Stimulated activated CD4-positive, alpha-beta T cell treated with anti-CD3 and anti-CD28 coated beads, TNF-alpha, amount 100 ng/mL, for 24 hours (primary cell): ENCODE data around the gene MACROD2.
"Not testable (repeated sequence)": the region's sequence is repeated elsewhere in the genome, so short reads cannot be mapped to it uniquely, and the experiment has no call there.

ENCODE experiments used
- DNase-seq, 3 experiments: peaks; one replicate each; pipeline ENCODE4 v3.0.0-alpha.2; 2020; ENCODE audit warnings: low read depth in 3 of 3

The MACROD2 gene

DNA sequence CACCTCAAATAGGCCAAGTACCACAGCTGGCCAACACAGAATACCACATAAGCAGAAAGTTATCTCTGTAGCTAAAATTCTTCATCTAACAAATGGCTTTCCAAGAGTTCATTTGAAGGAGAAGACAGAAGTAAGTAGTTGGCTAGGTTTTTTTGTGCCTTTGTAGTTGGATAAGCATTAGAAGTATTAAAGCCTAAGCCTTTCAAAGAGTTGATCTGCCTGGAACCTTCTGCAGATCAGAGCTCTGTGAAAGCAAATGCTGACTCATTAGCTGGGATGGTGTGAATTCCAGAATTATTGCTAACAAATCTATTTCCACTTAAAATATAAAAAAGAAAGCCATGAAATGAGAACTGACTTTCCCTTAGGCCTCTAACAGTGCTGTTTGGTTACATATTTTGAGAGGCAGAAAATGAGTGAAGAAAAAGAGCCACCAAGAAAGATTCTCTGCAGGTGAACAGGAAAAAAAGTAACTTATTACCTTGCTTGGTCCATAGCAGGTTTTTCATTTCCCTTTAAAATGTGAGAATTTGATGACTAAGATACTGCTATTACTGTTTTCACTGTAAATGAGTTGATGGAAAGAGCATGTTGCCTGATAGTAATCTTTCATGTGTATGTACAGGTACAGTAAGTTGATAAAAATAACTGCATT, 1105.3 kb downstream of the MACROD2 start:
- DNase-seq = no peak

DNA sequence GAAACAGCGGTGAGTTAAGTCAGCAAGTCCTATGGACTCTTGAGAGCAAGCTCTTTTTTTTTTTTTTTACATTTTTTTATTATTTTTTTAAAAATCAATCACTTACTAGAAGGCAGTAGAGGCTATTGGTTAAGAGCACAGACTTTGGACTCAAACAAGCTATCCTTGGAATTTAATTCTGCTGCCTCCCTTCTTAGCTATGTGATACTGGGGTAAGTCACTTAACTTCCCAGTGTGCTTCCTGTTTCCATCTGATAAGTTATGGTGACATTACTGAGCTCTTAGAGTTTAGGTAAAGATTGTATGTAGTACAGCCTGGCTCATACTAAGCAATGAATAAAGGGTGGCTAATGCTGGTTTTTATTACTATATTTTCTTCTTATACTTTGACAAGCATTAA, 1112.6 kb downstream of the MACROD2 start:
- no peak for DNase-seq

DNA sequence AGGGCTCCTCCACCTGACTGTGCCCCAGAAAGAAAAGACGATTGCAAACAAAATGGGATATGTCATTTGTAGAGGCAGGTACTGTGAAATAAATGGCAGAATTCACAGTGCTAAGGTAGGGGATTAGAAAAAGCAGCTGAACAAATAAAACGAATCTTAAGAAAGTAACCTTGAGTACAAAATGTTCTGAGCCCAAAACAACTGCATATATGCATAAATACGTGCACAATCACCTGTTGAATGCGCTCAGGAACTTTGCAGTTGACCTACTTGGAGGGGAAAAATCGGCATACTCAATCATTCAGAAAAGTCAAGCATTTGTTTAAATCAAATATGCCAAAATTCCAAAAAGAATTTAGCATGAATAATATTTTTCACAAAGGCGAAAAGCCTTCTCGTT, 1114.2 kb downstream of the MACROD2 start:
- DNase-seq = no peak

DNA sequence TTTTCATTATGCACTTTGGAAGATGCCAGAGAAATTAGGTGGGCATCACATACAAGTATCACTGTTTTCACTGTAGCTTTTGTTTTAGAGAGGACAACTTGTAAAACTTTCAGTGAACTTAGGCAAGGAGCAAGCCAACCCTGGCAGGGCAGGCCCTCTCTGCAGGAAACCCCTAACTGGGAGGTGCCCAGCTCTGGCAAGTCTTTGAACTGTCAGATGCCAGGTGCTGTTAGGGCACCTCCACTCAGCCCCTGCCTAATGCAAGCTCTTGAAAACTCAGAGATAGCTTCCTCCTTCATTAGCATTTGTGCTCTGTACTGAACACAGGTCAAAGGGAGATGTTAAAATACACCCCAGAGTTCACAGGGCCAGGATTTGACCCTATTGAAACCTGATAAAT, 1116.3 kb downstream of the MACROD2 start:
- DNase-seq = no peak

DNA sequence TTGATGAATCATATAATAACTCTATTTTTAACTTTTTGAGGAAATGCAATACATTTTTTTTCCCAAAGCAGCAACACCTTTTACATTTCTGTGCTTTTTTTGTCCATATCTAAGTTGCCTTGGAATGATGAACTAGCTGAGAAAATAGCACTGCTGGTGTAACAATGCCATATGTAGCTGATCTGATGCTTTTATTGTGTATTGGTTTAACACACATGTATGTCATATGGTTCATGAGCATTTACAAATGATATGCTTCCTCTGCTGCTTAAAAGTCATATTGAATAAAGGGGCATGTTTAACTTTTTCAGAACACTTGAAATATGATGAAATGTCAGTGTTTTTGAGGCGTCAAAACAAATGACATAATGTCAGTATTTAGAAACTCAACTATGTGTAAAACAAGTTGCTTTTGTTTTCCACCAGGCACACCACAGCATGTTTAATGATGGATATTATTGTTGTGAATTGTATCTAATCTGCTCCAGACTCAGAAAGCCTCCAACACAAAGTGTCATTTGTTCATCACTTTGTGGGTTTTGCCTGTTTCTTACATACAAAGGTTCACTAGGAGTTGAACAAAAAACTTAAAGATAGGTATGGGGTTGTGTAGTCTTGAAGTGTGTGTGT, 1117.9 kb downstream of the MACROD2 start:
- no peak for DNase-seq

DNA sequence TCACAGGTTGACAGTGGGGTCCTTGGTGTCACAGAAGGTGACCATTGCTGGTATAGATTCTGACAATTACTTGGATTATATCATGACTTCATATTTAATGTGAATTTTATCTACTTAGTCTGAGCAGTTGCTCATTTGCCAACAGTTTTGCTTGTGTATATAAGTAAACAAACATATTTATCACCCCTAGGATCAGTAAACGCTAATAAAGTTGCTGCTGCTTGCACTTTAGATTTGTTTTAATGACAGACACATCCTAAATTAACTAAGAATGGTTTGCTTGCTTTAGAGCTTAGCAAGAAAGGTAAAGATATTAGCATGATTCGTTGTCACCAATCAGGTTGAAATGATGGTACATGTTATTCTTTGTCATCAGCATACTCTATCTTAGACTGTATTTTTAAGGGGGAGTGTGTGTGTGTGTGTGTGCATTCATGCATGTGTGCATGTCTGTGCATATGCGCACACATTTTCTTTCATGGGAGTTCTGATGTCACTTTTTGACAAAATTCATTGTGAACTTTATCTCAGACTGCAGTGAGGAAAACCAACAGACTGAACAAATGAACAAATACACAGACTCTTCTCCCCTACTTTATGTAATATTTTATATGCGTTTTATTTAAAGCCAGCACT, 1124.7 kb downstream of the MACROD2 start:
- DNase-seq = no peak

DNA sequence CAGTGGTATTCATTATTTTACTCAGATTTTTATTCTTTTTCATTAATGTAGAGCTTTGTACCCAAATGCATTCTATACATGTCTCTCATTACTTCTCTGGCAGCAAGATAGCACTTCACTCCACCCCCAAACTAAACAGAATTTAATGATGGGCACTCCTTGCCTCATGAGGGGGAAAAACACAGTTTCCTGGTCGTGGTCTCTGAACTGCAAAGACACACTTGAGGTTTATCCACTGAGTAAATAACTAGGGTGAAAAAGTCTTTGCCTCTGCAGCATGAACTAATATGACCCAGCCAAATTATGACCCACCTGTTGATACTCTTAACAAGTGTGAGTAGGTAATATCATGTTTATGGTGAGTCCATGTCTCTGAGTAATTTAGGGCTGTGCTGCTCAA, 1127.3 kb downstream of the MACROD2 start:
- DNase-seq = no peak

DNA sequence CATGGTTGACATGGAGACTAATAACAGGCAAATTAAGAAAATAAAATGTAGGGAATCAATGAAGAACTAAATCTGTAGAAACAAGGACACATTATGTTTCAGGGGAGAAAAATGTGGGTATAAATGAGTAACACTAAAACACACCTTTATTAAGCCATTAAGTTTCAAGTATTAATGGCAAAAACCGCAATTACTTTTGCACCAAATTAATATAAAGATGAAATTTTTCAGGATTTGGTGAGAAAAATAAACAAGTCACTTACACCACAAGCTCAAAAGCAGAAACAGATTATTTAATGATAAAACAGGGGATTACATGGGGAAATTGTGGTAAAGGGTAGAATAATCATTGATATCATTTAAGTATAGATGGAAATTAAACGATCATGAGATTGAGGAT, 1135.9 kb downstream of the MACROD2 start:
- no peak for DNase-seq

DNA sequence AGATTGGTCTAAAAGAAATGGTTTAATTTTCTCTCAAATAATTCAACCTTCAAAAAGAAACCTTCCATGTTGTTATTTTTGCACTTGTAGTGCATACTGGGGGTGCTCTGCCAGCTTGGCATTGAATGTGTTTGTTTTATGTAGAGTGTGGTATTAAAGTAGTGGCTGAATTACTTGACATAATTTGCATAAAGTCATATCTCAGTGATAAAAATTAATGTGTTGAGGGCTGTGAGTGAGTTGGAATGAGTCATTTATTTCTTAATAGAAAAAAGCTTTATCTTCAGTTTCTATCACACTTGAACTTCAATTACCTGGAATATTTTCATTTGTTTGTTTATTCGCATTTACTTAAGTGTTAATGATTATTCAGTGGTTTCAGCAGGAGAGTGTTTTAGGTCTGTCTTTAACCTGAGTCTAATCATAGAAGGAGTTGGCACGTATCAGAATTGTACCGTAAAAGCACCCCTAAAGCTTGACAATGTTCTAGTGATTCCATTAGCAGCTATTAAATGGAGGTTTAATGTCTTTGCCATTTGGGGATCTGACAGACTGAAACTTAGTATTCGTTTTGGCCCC, 1143.3 kb downstream of the MACROD2 start:
- no peak for DNase-seq

DNA sequence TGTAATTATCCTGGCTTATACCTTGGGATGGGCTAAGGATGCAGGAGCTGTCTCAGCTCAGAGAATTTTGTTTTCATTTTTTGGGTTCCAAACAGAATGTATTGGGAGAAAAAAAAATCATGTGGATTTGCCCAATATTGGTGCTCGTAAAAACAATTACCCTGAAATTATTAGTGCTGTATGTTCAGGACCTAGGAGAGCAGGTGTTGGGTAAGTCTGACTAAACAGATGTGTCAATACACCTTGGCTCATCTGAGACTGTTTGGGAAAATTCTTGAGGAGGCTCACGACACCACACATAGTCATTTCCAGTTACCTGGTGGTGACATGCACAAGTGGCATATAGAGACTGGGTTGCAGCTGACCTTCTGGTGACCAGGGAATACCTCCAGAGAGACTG, 1144.2 kb downstream of the MACROD2 start:
- no peak for DNase-seq

DNA sequence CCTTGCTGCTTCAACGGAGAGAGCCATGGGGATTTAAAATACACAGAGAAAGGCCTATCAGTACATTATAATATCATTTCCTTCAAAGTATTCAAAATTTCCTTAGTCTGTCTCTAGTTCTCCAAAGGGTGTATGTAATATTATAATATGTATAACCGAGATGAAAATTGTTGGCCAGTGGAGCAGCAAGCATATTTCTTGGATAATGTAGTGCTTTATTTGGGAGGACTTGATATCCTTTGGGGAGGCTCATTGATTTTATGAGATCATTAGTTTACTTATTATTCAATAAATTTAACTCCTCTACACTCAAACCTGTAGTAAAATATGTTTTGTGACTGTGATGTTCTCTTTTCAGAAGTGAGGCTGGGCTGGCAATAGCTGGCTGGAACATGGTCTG, 1145.0 kb downstream of the MACROD2 start:
- DNase-seq = no peak

DNA sequence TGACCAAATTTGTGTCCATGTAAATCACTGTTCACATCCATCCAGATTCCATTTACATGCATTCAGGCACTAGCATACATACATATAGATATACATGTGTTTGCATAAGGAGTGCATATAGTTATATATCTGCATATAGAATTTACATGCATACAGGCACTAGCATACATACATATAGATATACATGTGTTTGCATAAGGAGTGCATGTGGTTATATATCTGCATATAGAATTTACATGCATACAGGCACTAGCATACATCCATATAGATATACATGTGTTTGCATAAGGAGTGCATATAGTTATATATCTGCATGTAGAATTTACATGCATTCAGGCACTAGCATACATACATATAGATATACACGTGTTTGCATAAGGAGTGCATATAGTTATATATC, 1145.6 kb downstream of the MACROD2 start:
- not testable (repeated sequence) for DNase-seq

DNA sequence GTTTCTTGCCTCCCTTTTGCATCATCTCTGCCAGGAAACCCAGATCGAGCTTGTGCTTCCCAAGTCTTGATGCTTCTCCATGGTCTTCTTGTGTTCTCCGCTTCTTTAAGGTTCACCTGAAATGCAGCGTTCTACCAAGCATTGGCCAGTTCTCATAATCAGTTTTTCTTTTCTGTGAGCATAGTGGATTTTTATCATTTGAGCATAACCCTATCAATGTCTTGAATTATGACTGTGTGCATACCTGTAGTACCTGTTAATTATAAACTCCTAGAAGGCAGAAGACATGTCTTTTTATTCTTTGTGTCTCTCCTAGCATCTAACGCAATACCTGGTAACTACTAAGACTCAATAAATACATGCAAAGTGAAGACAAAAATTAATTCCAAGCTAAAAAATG, 1146.5 kb downstream of the MACROD2 start:
- DNase-seq = no peak

DNA sequence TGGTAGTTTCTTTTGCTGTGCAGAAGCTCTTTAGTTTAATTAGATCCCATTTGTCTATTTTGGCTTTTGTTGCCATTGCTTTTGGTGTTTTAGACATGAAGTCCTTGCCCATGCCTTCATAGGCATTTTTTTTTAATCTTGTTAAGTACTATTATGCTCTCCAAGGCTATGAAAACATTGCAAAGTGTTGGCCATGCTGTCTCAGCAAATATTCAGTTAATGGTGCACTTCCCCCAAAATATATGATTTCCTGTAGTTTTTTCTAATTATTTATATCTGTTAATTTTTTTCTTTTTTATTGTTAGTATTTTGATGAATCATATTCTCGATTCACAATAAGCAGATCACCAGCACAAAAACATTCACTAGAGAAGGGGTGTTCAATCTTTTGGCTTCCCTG, 1148.2 kb downstream of the MACROD2 start:
- DNase-seq = no peak

DNA sequence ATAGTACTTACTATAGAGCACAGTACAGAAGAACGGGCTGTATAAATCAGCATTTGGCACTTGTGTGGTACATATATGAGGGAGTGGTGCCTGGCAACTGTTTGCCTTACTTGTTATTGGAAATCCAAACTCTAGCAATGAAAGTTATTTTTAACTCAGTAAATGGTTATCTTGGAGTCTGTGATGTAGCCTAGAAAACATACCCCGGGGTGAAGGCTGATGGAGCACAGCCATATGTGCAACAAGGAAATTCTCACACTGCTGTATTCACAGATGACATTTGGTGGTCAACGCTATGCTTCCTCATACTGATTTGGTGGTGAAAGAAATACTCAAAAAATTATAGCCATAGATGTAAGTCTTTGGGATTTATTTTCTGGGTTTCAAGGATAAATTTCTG, 1149.6 kb downstream of the MACROD2 start:
- DNase-seq = no peak

DNA sequence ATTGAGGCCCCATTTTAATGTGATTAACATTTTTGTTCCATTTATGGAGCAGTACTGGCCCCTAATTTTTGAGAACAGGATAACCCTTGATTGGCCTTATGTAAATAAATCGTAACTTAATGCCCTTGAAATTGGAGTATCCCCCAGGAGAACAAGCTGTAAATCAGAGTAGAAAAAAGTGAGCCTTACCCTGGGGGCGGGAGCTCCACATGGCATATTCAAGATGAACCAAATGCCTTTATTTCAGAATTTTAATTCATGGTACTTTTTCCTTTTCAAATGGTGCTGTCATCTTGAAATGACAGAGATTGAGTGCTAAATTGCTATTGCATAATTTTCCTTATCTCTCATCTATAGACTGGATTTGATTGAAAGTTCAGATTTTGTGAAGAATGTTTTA, 1151.6 kb downstream of the MACROD2 start:
- no peak for DNase-seq

DNA sequence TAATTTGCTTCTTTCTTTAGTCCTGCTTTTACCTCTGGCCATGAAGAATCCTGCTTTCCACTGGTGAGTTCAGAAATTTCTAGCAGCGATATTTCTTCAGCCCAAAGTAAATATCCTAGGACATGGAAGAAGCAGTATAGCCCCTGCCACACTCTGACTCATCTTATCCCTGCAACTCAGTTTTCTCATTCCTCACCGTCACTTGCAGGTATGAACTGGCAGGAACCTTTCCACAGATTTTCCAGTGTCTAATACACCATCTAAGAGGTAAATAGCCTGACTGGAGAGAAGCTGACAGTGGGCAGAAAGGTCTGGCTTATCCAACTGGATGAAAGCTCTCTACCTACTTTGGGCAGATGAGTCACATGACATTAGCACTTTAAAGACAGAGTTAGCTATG, 1158.8 kb downstream of the MACROD2 start:
- no peak for DNase-seq

DNA sequence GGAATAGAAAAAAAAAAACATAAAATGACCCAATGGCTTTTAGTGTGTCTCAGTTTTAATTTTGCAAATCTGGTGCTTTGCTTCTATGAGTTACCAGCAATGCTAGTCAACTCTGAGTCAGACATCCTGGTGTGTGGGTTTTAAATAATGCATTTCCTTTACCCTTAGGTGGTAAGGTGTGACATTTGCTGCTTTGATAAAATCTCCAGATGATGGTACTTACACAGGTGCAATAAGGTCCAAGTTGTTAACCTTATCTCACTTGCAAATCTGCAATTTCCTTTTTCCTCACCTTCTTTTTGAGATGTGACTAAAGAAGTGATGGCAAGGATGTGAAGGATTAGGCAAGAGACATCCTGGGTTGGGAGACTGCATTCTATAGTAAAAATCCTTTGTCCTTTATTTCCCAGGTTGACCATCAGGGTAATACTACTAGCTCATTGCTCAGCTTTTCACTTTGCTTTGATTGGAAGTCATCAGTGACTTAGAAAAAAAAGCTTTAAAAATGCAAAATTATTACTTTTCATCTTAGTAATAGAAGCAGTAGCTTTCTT, 1160.6 kb downstream of the MACROD2 start:
- no peak for DNase-seq

DNA sequence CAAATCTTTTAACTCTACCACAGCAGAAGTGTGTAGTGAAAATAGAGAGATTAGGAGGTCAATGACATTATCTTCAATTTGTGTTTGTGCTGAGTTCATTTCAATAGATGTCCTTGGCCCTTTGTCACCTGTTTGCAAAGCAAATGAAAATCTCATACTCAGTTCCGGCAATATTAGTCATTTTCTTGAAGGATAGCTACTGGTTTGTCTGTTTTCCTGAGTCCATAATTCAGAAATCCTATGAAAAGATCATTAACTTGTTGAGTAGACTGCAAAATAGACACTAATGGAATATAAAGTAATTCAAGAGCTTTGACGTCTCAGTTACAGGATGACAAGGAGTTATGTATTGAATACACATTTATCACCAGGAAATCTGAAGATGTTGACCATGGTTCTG, 1163.2 kb downstream of the MACROD2 start:
- DNase-seq = no peak

DNA sequence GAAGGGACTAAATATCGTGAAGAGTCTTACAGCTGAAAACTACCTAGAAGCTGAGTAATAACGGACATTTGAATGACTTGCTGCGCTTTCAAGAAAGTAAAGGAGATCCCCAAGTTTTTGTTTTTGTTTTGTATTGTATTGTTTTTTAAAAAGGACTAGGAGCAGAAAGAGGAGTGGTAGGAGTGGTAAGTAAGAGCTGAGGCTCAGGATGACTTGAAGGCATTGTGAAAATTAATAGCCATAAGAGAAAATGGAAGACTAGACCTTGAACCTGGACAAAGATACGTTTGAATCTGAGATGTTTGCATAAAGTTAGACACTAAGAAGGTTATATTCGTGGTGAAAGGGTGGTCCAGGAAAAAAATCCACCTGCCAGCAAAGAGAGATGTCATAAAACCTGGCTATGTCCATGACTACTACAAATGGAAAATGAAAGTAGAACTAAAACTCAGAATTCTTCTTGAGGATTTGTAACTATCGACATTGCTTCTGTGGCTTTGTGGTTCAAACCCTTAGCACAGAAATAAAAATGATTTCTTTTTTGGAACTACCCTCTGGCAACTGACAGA, 1166.8 kb downstream of the MACROD2 start:
- DNase-seq = no peak

DNA sequence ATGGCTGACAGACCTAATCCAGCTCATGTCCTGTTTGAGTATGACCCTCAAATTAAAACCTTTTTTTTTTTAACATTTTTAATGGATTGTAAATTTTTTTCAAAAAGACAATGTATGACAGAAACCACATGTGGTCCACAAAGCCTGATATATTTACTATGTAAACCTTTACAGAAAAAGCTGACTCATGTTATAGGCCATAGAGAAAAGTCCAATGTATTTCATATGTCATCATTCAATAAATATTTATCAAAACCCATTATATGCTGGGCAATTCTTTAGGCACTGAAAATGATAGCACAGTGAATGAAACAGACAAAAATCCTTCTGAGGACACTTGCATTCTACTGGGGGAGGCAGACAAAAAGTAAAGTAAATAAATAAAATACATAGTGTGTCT, 1168.3 kb downstream of the MACROD2 start:
- DNase-seq = no peak

DNA sequence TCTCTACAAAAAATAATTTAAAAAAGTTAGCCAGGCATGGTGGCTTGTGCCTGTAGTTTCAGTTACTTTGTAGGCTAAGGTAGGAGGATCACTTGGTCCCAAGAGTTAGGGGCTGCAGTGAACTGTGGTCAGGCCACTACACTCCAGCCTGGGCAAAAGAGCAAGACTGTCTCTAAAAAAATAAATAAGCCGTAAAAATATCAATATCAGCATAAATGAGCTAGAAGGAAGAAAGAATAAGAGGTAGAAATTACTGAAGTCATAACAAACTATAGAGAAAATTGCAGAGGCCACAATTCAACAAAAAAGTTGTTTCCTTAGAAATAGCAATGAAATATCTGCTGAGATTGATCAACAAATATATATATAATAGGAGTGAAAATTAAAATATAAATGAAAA, 1169.4 kb downstream of the MACROD2 start:
- DNase-seq = no peak

DNA sequence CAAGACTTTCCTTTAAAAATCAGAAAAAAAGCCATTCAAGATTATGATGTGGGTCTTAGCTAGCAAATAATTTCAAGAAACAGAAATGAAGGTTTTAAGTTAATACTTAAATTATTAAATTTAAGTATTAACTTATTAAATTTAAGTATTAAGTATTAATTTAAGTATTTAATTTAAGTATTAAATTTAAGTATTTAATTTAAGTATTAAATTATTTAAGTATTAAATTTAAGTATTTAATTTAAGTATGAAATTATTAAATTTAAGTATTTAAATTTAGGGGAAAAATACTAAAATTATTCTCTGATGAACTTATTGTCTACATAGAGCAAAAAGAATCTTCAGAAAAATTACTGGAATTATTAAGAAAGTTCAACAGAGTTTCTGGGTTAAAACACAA, 1171.4 kb downstream of the MACROD2 start:
- no peak for DNase-seq
